ENCODE data around the gene FIG4.
"Not testable (repeated sequence)": the region's sequence is repeated elsewhere in the genome, so short reads cannot be mapped to it uniquely, and the experiment has no call there.

The FIG4 gene

DNA sequence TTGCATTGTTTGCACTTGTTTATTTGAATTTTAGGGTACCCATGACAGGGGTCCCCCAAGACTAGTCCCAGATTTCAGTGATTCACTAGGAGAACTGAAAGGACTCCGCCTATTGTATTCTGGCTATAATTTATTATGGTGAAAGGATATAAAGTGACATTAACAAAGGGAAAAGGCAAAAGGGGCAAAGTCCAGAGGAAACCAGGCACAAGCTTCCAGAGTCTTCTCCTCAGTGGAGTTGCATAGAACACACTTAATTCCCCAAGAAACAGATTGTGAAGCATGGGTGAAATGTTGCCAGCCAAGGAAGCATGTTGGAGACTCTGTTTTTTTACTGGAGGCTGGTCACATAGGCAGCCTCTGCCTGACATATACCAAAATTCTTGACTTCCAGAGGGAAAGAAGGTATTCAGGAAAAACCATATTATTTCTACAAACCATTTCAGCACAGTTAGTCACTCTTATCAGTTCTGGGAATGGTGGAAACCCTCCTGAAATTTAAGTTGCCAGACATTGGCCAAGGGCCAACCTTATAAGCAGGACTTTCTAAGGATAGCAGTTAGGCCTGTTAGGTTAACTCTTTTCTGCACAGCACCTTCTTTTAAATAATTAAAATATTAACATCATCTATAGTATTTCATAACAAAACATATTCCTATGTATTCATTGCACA, 71.8 kb downstream of the FIG4 start:
- DNase-seq = no peak

DNA sequence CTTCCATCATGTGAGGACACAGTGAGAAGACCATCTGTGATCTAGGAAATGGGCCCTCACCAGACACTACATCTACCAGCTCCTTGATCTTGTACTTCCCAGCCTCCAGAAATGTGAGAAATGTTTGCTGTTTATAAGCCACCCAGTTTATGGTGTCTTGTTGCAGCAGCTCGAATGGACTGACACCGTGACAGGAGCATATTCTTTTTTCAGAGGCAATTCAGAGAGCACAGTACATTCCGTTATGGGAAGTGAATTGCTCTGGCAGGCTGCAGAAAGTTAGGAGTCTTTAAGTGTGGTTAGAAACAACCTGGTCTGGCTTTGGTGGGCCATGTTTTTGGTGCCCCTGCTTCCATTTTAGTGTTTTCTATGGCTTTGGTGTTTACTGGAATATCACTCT, 75.1 kb downstream of the FIG4 start:
- no peak for DNase-seq

GRCh38 chr6:109767961-109768360, 76.9 kb downstream of the FIG4 start:
- DNase-seq = no peak

GRCh38 chr6:109768485-109768884, 77.4 kb downstream of the FIG4 start:
- no peak for DNase-seq

GRCh38 chr6:109769213-109769612, 78.1 kb downstream of the FIG4 start:
- DNase-seq = no peak

DNA sequence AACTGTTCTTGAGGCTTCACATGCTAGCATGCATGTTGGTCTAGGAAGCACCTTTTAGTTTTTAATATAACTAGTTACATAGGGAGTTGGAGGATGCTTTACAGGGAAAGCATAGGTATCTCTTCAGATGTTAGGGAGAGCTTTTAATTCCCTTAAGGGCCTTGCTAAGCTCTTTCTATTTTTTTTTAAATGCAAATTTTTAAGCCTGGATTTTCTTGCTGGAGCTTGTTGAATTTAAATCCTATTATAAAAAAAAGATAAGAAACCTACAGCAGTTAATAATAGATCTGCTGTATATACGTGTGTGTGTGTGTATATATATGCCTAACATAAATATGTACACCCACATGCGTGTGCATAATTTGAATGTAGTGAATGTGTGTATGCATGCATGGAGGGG, 79.0 kb downstream of the FIG4 start:
- DNase-seq = no peak

- no peak for DNase-seq
These were observed 79.7 kb downstream of the FIG4 start for GRCh38 chr6:109770779-109771178.

DNA sequence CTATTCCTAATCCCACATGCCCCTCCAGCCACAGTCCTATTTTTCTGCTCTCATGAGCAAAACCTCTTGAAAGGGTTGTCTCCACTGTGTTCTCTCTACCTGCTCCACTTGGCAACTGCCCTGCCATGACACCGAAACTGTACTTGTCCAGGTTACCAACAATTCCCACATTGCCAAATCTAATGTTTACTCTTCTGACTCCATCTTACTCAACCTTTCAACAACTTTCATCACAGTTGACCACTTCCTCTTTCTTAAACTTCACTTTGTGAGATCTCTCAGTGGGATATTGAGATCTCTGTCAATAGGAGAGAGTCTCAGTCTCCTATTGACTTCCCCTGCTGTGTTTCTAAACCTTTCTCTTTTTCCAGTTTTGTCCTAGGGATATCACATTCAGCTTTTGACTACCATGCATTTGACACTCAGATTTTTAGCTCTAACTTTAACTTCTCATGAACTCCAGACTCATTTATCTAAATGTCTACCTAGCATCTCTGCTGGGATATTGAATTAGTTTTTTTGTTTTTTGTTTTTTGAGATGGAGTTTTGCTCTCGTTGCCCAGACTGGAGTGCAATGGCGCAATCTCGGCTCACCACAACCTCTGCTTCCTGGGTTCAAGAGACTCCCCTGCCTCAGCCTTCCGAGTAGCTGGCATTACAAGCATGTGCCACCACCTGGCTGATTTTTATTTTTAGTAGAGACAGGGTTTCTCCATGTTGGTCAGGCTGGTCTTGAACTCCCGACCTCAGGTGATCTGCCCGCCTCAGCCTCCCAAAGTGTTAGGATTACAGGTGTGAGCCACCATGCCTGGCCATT, 81.1 kb downstream of the FIG4 start:
- not testable (repeated sequence) for DNase-seq

DNA sequence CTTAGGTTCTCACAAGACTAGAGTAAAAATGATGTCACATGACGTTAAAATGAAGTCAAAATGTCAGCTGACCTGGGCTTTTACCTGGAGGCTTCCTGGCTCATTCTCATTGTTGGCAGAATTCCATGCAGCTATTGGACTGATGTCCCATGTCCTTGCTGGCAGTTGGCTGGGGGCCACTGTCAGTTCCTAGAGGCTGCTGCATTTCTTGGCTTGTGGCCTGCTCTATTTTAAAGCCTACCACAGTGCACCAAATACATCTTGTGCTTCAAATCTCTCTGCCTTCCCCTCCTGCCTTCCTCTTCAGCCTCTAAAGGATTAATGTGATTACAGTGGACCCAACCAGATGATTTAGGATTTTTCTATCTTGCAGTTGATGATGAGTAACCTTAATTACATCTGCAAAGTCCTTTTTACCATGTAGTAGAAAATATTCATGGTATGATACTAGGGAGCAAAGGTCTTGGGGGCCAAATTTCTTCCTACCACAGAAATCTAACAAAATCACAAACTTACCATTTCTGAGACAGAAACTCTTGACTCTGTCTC, 81.9 kb downstream of the FIG4 start:
- no peak for DNase-seq

DNA sequence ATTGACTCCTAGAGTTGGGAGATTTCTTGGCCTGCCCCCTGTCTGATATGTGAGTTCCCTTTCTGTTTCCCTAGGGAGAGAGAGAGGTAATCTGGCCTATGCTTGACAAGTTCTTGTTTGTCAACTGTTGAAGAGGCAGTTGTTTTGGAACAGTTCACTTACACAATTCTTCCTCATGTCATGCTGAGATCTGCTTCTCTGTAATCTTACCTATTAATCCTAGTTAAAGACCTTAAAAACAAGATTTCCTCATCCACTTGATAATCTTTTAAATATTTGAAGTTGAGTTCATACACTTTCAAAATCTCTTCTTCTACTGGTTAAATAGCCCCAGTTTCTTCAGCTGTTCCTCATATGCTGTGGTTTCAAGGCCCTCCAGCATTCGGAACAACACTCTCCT, 89.9 kb downstream of the FIG4 start:
- DNase-seq = no peak

DNA sequence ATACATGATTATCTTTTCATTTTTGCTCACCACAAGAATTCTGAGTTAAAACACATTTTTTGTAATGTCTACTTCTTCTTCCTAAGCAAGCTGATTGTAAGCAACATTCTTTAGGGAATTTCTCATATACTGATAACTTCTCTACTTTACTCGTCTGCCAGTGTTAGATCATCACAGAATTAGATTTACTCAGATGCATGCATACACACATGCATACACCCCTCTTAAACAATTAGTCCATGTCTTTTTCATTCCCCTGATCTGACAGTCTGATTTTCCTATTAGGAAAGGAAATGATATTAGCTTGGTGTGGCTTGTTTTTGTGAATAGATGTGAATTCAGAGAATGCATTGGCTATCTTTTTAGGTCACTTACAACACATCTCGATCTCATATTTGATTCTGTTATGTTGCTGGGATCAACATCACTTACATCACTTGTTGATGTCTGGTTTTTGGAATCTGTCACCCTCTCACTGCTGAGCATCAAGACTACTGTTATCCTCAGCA, 91.4 kb downstream of the FIG4 start:
- no peak for DNase-seq

DNA sequence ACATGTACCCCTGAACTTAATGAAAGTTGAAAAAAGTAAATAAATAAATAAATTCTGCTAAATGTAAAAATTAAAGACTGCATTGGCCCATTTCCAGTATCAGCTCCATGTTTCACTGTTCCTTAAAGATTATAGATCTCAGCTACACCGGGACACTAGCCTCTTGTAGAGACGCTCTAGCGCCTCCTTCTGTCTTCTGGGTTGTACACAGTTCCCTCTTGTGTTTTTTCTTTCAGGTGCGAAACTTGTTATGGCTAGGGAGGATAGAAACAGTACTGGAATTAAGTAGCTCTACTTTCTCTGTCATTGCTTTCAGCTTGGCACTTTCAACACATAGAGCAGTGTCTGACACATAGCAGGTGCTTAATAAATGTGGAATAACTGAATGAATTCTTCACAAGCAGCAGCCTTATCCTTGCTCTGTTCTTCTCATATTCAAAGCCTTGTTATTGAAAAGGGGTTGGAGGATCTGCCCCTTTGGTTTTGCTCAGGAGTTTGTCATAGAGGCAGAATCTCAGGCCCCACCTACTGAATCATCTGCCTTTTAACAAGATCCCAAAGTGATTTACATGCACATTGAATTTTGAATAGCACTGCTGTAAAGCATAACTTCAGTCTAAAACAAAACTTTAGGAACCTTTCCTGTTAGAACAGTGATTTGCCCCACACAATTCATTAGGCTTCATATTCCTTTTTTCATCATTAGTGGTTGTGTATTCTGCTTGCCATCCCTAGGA, 92.3 kb downstream of the FIG4 start:
- DNase-seq = no peak

GRCh38 chr6:109787312-109787711, 96.2 kb downstream of the FIG4 start:
- DNase-seq = no peak

DNA sequence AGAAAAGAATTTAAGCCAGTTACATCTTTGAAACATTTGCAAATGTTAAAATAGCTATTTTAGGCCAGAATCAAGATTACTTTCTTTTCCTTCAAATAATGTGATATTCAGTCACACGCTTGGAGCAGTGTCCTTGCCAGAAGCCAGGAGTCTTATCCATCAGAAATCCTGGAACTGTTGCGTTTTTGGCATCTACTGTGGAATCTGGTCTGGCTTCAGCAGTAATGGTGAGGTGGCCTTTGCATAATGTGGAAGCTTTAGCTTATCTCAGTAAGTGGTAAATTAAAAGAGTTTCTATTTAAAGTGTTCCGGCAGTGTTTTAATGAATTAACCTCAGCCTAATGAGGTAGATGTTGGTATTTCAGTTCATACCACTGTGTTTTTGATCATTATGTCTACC, 97.6 kb downstream of the FIG4 start:
- no peak for DNase-seq

DNA sequence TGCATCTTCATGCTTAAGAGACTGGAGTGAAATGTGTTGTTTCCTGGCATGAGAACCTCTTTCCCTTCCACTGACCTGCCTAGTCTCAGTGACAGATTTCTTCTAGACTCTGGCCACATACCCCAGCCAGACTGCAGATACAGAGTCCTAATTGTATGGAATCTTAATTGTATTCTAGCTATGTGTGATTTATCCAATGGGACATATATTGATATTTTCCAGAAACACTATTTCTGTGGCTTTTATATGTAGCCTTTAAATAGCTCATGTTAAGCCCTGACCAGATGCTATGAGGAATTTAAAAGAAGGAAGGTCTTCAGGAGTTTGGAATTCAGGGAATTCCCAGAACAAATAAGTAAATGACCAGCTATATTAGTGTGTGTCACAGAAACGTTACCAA, 99.0 kb downstream of the FIG4 start:
- no peak for DNase-seq

DNA sequence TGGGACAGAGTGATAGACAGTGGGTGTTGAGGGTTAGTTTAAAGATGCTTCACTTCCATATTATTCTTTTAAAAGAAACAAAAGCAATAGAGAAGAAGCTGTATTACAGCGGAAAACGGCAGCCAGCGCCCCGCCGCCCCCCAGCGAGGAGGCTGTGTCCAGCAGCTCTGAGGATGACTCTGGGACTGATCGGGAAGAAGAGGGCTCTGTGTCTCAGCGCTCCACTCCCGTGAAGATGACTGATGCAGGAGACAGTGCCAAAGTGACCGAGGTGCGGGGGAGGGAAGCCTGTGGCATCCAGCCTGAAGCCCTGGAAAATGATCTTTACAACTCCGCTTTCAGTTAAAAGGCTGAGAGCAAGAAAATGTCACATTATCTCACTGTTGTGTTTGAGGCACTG, 100.2 kb downstream of the FIG4 start:
- DNase-seq = no peak

- DNase-seq = no peak
These were observed 101.9 kb downstream of the FIG4 start for GRCh38 chr6:109793021-109793420.

GRCh38 chr6:109793792-109794191, 102.7 kb downstream of the FIG4 start:
- DNase-seq = peak; percentile 8

GRCh38 chr6:109794201-109794923, 103.3 kb downstream of the FIG4 start:
- no peak for DNase-seq

DNA sequence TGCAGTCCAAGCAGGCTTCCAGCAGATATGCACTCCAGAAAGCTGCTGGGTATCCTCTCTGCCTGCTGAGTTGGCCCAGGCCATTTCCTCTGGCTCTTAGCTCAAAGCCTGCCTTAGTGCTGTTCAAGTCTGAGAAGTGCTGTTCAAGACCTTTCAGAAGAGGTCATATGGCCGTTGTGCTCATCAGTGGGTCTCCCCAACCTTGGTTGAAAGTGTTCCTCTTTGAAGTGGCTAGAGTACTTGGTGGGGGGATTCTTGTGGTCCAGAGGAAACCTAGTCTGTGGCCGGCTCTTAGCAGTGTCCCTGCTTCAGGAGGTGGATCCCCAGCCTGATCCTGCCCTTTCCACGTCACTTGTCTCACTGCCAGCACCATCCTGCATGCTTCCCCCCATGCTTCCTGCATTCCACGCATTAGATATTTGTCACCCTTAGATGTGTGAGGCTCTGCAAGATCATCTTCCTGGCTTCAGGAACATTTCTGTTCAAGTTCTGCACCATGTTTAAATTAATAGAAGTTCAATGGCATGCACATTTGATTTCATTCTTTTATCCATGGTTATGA, 105.0 kb downstream of the FIG4 start:
- DNase-seq = no peak

GRCh38 chr6:109799129-109799528, 108.0 kb downstream of the FIG4 start:
- no peak for DNase-seq

- no peak for DNase-seq
These were observed 108.6 kb downstream of the FIG4 start for GRCh38 chr6:109799664-109800063.
